ENCODE data around the gene GARIN5A. TPM values are rescaled to one million over a fixed set of nuclear protein-coding genes. Genes with fewer than 3 reads are reported as not detected.

The GARIN5A gene
- total and polyA plus RNA-seq, 2 of the 8 experiments (the other 6 are each of a cell fraction or from before 2014, with no cell fraction given) = 9.1 to 18.5 TPM

GRCh38 chr19:50508843-50509190 is 32.2 kb upstream of the GARIN5A start:
- H3K9ac ChIP-seq (replicated peaks in 1 of 4; ENCODE audit: extremely low read depth in 1 of 4, low read depth in 3 of 4, low read length in 3 of 4) = no peak overlapping the region
- H3K36me3 ChIP-seq (ENCODE audit: control insufficient read depth in 2 of 4, insufficient read depth in 4 of 4, low read length in 3 of 4) = no peaks in the 10 kb centered on the region
- no peak overlapping the region for H3K56ac ChIP-seq (replicated peaks; ENCODE audit: insufficient read length, low read depth, low read length)
- no peak overlapping the region for H2BK12ac ChIP-seq (ENCODE audit: low read depth, low read length)
- ChIA-PET CTCF (ENCODE audit: partially characterized antibody) (interaction anchor here (0.6 to 4.0 kb wide), 8 partner anchors 10 to 581 kb away, joined by 3 to 17 read pairs (median 5); no protein-coding TSS in a partner anchor), POLR2A (ENCODE audit: partially characterized antibody) (interaction anchor here (1.0 to 2.0 kb wide), 2 partner anchors 8 to 20 kb away, joined by 3 to 4 read pairs; no protein-coding TSS in a partner anchor)
- no peaks in the 10 kb centered on the region for H3K79me2 ChIP-seq (ENCODE audit: control insufficient read depth in 1 of 2, insufficient read depth in 2 of 2, low read length in 2 of 2)
- H3K27me3 ChIP-seq (replicated peaks in 1 of 4; ENCODE audit: control insufficient read depth in 3 of 4, extremely low read depth in 1 of 4, insufficient read depth in 3 of 4, low read length in 3 of 4) = peaks cover 0 to 18% (median 12%) of the 10 kb centered on the region in 4 experiments; a peak in 5 of 7 replicates
- H4K8ac ChIP-seq (ENCODE audit: extremely low read depth, insufficient read depth, low read length) = no peak overlapping the region
- peaks cover 0 to 1% of the 10 kb centered on the region in 2 experiments for H4K20me1 ChIP-seq (replicated peaks in 1 of 2; ENCODE audit: control insufficient read depth in 1 of 2, insufficient read depth in 2 of 2, low read length in 2 of 2)
- no peak overlapping the region for H4K91ac ChIP-seq (replicated peaks; ENCODE audit: insufficient read length, low read length)
- H3K23ac ChIP-seq (ENCODE audit: insufficient read length) = no peak overlapping the region
- H3K4me3 ChIP-seq (ENCODE audit: extremely low read depth in 1 of 4, insufficient read depth in 2 of 4, low read depth in 3 of 4, low read length in 4 of 4) = no peak overlapping the region
- no peak overlapping the region for H3K4me2 ChIP-seq (ENCODE audit: insufficient read depth in 1 of 2, low read depth in 2 of 2, low read length in 2 of 2)
- H3K14ac ChIP-seq (ENCODE audit: insufficient read length) = no peak overlapping the region
- no peak overlapping the region for H2BK20ac ChIP-seq (ENCODE audit: low read length)
- H3K79me1 ChIP-seq (ENCODE audit: low read depth, low read length) = no peaks in the 10 kb centered on the region; the same call in 1 of the 2 replicates
- no peak overlapping the region for H3K27ac ChIP-seq (ENCODE audit: low read depth, low read length)
- H3K23me2 ChIP-seq (ENCODE audit: low read depth, low read length) = no peaks in the 10 kb centered on the region; the same call in 1 of the 2 replicates
- no peak overlapping the region for H2BK120ac ChIP-seq (replicated peaks; ENCODE audit: low read depth, low read length)
- no peak overlapping the region for H2AFZ ChIP-seq (ENCODE audit: low read length)
- H3K4me1 ChIP-seq (replicated peaks in 1 of 4; ENCODE audit: control insufficient read depth in 3 of 4, insufficient read depth in 4 of 4, low read length in 3 of 4) = peaks cover 0 to 6% (median 3%) of the 10 kb centered on the region in 4 experiments; a peak in 4 of 7 replicates
- no peak overlapping the region for H2BK15ac ChIP-seq (ENCODE audit: low read length)
- DNase-seq (ENCODE audit: low read depth in 1 of 2, low spot score in 2 of 2) (no peak), FAIRE-seq (no peak)
- no peaks in the 10 kb centered on the region for H3K9me3 ChIP-seq (ENCODE audit: insufficient read depth in 2 of 2, low read depth in 1 of 2, low read length in 1 of 2)
- 79% methylated on average over 3 of the region's 3 CpGs; no CpG with 5 or more reads in 1 of the 2 experiments for WGBS, 2 experiments (ENCODE audit: extremely low coverage in 1 of 2, insufficient coverage in 1 of 2, insufficient read length in 1 of 2, insufficient replicate concordance in 2 of 2, low coverage in 1 of 2, low lambda C conversion rate in 2 of 2, missing lambda C conversion rate in 1 of 2)
- no peak overlapping the region for H2BK5ac ChIP-seq (ENCODE audit: low read depth, low read length)
- no peak overlapping the region for H2AK5ac ChIP-seq (ENCODE audit: low read depth, low read length)
- H3K4ac ChIP-seq (replicated peaks; ENCODE audit: insufficient read length, low read depth, low read length) = no peak overlapping the region
- no peak overlapping the region for H4K5ac ChIP-seq (ENCODE audit: insufficient read length, low read depth, low read length)
- H3K18ac ChIP-seq (ENCODE audit: extremely low read depth, low read length) = no peak overlapping the region
- TF ChIP-seq CTBP2 (IDR thresholded peaks at IDR 0.05; ENCODE audit: borderline replicate concordance, insufficient read depth, insufficient read length, low read length) = no peak
